Measurements from ENCODE around the gene ZNF335.

GRCh38 chr20:45958593-45958992, 13.4 kb downstream of the ZNF335 start:
- TF ChIP-seq CTCF (IDR thresholded peaks at IDR 0.05) (no peak), EP300 (IDR thresholded peaks at IDR 0.05) (no peak)
